Thyroid gland (tissue), 4 donors: ENCODE data around the gene DAB2IP.

Experiments
- POLR2A ChIP-seq, 2 donors: fragments of 450-650 bp; IDR thresholded peaks; one replicate each; pipeline ENCODE4 v1.6.1; 2017; ENCODE audit warnings: antibody characterized with exemption in 2 of 2, mild to moderate bottlenecking in 2 of 2, moderate library complexity in 1 of 2
- TF ChIP-seq, protein P1 (sequence below), 6 experiments: fragments of 200-600 bp in 3 of 6; fragments of 450-650 bp in 3 of 6; sonication (generic) in 3 of 6; IDR thresholded peaks; one replicate each; pipeline ENCODE4 v1.5.1; 2016 to 2019; ENCODE audit warnings: antibody characterized with exemption in 6 of 6, mild to moderate bottlenecking in 2 of 6, inconsistent platforms in 1 of 6, moderate library complexity in 1 of 6

DNA sequence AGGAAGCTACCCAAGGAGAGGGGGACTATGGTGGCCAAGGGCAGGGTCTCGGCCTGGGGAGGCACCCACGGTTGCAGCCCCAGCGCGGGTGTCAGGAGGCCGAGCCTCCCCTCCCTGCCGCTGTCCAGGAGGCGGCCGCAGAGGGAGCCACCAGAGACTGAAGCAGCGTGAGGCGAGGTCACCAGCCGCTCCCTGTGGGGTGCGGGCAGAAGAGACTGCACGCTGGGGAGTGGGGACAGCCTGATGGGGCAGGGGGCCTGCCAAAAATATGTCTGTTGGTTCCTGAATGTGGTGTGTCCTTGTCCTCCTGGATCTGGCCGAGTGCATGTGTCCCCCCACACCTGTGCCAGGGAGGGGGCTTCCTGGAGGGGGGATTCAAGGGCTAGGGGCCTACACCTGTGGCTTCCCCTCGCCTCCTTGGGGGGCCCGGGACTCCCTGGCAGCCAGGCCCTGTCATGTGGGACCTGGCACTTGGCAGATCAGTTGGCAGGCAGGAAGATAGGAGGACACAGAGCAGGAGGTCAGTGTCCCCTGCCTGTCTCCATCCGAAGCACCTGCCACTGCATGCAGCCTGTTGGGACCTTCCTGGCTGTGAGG is 131.2 kb downstream of the DAB2IP start:
- TF ChIP-seq, protein P1, sequence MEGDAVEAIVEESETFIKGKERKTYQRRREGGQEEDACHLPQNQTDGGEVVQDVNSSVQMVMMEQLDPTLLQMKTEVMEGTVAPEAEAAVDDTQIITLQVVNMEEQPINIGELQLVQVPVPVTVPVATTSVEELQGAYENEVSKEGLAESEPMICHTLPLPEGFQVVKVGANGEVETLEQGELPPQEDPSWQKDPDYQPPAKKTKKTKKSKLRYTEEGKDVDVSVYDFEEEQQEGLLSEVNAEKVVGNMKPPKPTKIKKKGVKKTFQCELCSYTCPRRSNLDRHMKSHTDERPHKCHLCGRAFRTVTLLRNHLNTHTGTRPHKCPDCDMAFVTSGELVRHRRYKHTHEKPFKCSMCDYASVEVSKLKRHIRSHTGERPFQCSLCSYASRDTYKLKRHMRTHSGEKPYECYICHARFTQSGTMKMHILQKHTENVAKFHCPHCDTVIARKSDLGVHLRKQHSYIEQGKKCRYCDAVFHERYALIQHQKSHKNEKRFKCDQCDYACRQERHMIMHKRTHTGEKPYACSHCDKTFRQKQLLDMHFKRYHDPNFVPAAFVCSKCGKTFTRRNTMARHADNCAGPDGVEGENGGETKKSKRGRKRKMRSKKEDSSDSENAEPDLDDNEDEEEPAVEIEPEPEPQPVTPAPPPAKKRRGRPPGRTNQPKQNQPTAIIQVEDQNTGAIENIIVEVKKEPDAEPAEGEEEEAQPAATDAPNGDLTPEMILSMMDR (IDR thresholded peaks at IDR 0.05), result no peak
- TF ChIP-seq POLR2A (IDR thresholded peaks at IDR 0.05), result no peak
